ENCODE results near the gene C16orf54.
"Not testable (repeated sequence)": the region's sequence is repeated elsewhere in the genome, so short reads cannot be mapped to it uniquely, and the experiment has no call there.

Gene C16orf54

DNA sequence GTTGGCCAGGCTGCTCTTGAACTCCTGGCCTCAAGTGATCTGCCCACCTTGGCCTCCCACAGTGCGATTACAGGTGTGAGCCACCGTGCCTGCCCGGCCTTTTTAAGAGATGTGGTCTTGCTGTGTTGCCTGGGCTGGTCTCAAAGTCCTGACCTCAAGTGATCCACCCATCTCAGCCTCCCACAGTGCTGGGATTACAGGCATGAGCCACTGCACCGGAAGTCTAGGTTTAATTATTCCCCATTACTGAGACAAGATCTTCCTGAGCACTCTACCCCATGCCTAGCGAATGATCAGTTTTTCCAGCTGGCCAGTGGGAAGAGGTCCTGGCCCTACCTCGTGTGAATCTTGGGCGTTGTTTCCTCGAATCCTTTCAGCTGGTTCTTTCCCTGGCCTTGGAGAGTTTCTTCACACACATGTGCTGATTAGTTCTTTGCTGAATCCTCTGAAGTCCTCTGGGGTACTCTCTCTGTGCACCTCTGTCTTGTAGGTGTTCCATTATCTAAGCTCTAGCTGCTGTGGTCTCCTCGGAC, 18.9 kb downstream of the C16orf54 start:
- no peak for TF ChIP-seq CTCF (IDR thresholded peaks at IDR 0.05; ENCODE audit: low read depth, low read length, missing control alignments)

DNA sequence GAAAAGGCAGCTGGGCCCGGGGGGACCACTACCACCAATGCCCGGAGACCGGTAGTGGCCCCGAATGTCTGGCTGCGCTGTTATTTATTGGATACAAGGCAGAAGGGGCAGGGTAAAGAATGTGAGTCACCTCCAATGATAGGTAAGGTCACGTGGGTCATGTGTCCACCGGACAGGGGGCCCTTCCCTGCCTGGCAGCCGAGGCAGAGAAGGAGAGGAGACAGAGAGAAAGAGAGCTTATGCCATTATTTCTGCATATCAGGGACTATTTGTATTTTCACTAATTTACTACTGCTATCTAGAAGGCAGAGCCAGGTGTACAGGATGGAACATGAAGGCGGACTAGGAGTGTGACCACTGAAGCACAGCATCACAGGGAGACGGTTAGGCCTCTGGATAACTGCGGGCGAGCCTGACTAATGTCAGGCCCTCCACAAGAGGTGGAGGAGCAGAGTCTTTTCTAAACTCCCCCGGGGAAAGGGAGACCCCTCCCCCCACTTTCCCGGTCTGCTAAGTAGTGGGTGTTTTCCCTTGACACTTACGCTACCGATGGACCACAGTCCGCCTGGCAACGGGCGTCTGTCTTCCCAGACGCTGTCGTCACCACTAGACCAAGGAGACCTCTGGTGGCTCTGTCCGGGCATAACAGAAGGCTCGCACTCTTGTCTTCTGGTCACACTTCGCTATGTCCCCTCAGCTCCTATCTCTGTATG, 24.5 kb downstream of the C16orf54 start:
- H3K4me3 ChIP-seq (ENCODE audit: low read depth, low read length); in situ Hi-C loops (cut with HindIII; ENCODE audit: low sequenced_read_pairs): not testable (repeated sequence)
- DNase-seq (ENCODE audit: low read depth): peak; percentile 28
- peak; percentile 59 for TF ChIP-seq CTCF (IDR thresholded peaks at IDR 0.05; ENCODE audit: low read depth, low read length, missing control alignments)

More for the DNA sequence above, 18.9 kb downstream of the C16orf54 start:
- DNase-seq (ENCODE audit: low read depth): no peak
- in situ Hi-C loops (cut with HindIII; ENCODE audit: low sequenced_read_pairs): no loop called here
- H3K4me3 ChIP-seq (ENCODE audit: low read depth, low read length): no peak overlapping the region

GRCh38 chr16:29720703-29721102, 25.1 kb downstream of the C16orf54 start:
- H3K4me3 ChIP-seq (ENCODE audit: low read depth, low read length): no peak overlapping the region
- TF ChIP-seq CTCF (IDR thresholded peaks at IDR 0.05; ENCODE audit: low read depth, low read length, missing control alignments): no peak
- in situ Hi-C loops (cut with HindIII; ENCODE audit: low sequenced_read_pairs): no loop called here
- no peak for DNase-seq (ENCODE audit: low read depth)

GRCh38 chr16:29719063-29719462, 26.7 kb downstream of the C16orf54 start:
- H3K4me3 ChIP-seq (ENCODE audit: low read depth, low read length): no peak overlapping the region
- in situ Hi-C loops (cut with HindIII; ENCODE audit: low sequenced_read_pairs): no loop called here
- DNase-seq (ENCODE audit: low read depth): no peak
- TF ChIP-seq CTCF (IDR thresholded peaks at IDR 0.05; ENCODE audit: low read depth, low read length, missing control alignments): no peak

DNA sequence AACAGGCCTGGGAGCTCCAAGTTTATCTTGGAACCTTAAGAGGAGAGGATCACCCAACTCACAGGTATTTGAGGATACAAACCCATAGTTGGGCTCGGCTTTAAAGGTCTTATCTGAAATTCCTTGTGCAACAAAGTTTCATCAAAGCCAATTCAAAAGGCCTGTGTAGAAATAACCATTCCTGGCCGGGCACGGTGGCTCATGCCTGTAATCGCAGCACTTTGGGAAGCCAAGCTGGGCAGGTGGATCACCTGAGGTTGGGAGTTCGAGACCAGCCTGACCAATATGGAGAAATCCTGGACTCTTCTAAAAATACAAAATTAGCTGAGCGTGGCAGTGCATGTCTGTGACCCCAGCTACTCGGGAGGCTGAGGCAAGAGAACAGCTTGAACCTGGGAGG, 28.7 kb downstream of the C16orf54 start:
- in situ Hi-C loops (cut with HindIII; ENCODE audit: low sequenced_read_pairs): no loop called here
- no peak overlapping the region for H3K4me3 ChIP-seq (ENCODE audit: low read depth, low read length)
- no peak for DNase-seq (ENCODE audit: low read depth)
- TF ChIP-seq CTCF (IDR thresholded peaks at IDR 0.05; ENCODE audit: low read depth, low read length, missing control alignments): no peak

DNA sequence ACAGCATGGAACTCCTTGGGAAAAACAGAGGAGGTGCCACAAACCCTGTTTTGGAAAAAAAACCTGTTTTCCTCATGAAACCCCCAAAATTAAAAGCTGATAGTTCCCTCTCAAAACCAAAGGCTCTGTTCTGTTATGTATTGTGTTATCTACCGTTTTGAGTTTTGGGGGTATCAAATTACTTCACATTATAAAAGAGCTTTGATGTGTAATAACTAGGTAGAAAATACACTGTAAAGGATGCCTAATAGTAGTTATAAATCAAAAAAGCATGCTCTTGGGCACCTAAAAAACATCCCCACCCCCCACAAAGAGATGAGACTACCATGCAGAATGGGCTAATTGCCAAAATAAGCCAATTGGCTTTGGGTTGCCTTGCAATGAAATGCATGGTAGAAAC, 30.8 kb downstream of the C16orf54 start:
- in situ Hi-C loops (cut with HindIII; ENCODE audit: low sequenced_read_pairs): no loop called here
- no peak for DNase-seq (ENCODE audit: low read depth)
- no peak overlapping the region for H3K4me3 ChIP-seq (ENCODE audit: low read depth, low read length)
- TF ChIP-seq CTCF (IDR thresholded peaks at IDR 0.05; ENCODE audit: low read depth, low read length, missing control alignments): no peak

Measured in astrocyte of the cerebellum (primary cell).